HK-2 (cell line): ENCODE results near the gene HES6.

ENCODE experiments used
- DNase-seq: peaks from one replicate; pipeline ENCODE4 v3.0.0-alpha.2; 2018; ENCODE audit not compliant: unreplicated experiment

The HES6 gene

GRCh38 chr2:238239863-238240756, at the start of gene HES6:
Gene HES6, minus strand, starts transcription at chr2:238240038. Its CDS starts 133 bp downstream, at chr2:238239905.
- DNase-seq: peak; percentile 88

- no peak for DNase-seq
Measured at GRCh38 chr2:238289574-238289973, 49.7 kb upstream of the HES6 start.

- DNase-seq: peak; percentile 99
Measured at GRCh38 chr2:238288650-238289573, 49.1 kb upstream of the HES6 start.

- peak; percentile 61 for DNase-seq
Measured at GRCh38 chr2:238287737-238288649, 48.2 kb upstream of the HES6 start, which contains the start of gene PER2. Gene PER2, minus strand, starts transcription at chr2:238288610. Its CDS starts 10,674 bp downstream, at chr2:238277936.

- DNase-seq: no peak
Measured at GRCh38 chr2:238286987-238287736, 47.3 kb upstream of the HES6 start.

- DNase-seq: no peak
Measured at GRCh38 chr2:238286551-238286950, 46.7 kb upstream of the HES6 start.

GRCh38 chr2:238286095-238286494, 46.3 kb upstream of the HES6 start:
- no peak for DNase-seq

GRCh38 chr2:238285653-238286082, 45.8 kb upstream of the HES6 start:
- DNase-seq: peak; percentile 59

- DNase-seq: no peak
Measured at GRCh38 chr2:238284802-238285515, 45.1 kb upstream of the HES6 start.

GRCh38 chr2:238282861-238283738, 43.3 kb upstream of the HES6 start:
- no peak for DNase-seq

- DNase-seq: no peak
Measured at GRCh38 chr2:238281826-238282480, 42.1 kb upstream of the HES6 start.

- DNase-seq: no peak
Measured at GRCh38 chr2:238280083-238280825, 40.4 kb upstream of the HES6 start.

- no peak for DNase-seq
Measured at GRCh38 chr2:238279324-238279682, 39.5 kb upstream of the HES6 start.

GRCh38 chr2:238278626-238279323, 38.9 kb upstream of the HES6 start:
- no peak for DNase-seq

- DNase-seq: no peak
Measured at GRCh38 chr2:238277695-238278094, 37.9 kb upstream of the HES6 start.

- no peak for DNase-seq
Measured at GRCh38 chr2:238274152-238274865, 34.5 kb upstream of the HES6 start.
